Mesendoderm (in vitro differentiated cells): Measurements from ENCODE around the gene SWT1.

Source experiments
- DNase-seq: peaks from one replicate; pipeline ENCODE4 v3.0.0; 2013
- H2AK5ac ChIP-seq: 2 replicates; pipeline ENCODE4 v1.6.1; 2013; ENCODE audit warnings: low read length, inconsistent platforms
- H2BK120ac ChIP-seq: 2 replicates; pipeline ENCODE4 v1.6.1; 2013; ENCODE audit warnings: low read depth, mild to moderate bottlenecking, low read length, moderate library complexity, mixed read lengths
- H2BK15ac ChIP-seq: replicated peaks from 2 replicates; pipeline ENCODE4 v1.6.1; 2013; ENCODE audit warnings: low read depth, mild to moderate bottlenecking, moderate library complexity
- H2BK5ac ChIP-seq: 2 replicates; pipeline ENCODE4 v1.6.1; 2013; ENCODE audit warnings: low read length, inconsistent platforms
- H3K18ac ChIP-seq: 2 replicates; pipeline ENCODE4 v1.6.1; 2013; ENCODE audit warnings: mild to moderate bottlenecking, low read length, mixed read lengths
- H3K23ac ChIP-seq: one replicate; pipeline ENCODE4 v1.6.1; 2013; ENCODE audit warnings: low read length
- H3K27ac ChIP-seq: 2 replicates; pipeline ENCODE4 v1.5.1; 2013; ENCODE audit warnings: low read depth, mild to moderate bottlenecking, inconsistent platforms, low read length, moderate library complexity
- H3K27me3 ChIP-seq: 2 replicates; pipeline ENCODE4 v1.6.1; 2013; ENCODE audit warnings: low read length, control low read depth, mild to moderate bottlenecking, inconsistent platforms; ENCODE audit not compliant: insufficient read depth, poor library complexity
- H3K36me3 ChIP-seq: 2 replicates; pipeline ENCODE4 v1.6.1; 2013; ENCODE audit warnings: low read length, inconsistent platforms; ENCODE audit not compliant: control insufficient read depth, insufficient read depth
- H3K4ac ChIP-seq: one replicate; pipeline ENCODE4 v1.6.1; 2013; ENCODE audit warnings: low read depth, mild to moderate bottlenecking, low read length, moderate library complexity
- H3K4me1 ChIP-seq: 2 replicates; pipeline ENCODE4 v1.6.1; 2013; ENCODE audit warnings: low read depth, low read length, inconsistent platforms; ENCODE audit not compliant: control insufficient read depth
- H3K4me2 ChIP-seq: 2 replicates; pipeline ENCODE4 v1.6.1; 2013; ENCODE audit warnings: low read length
- H3K4me3 ChIP-seq: 2 replicates; pipeline ENCODE4 v1.5.1; 2013; ENCODE audit warnings: mild to moderate bottlenecking, low read length
- H3K56ac ChIP-seq: one replicate; pipeline ENCODE4 v1.6.1; 2013; ENCODE audit warnings: low read length
- H3K79me1 ChIP-seq: 2 replicates; pipeline ENCODE4 v1.6.1; 2013; ENCODE audit warnings: low read length, inconsistent platforms
- H3K79me2 ChIP-seq: 2 replicates; pipeline ENCODE4 v1.6.1; 2013; ENCODE audit warnings: mild to moderate bottlenecking, low read length; ENCODE audit not compliant: control insufficient read depth, insufficient read depth
- H3K9ac ChIP-seq: 2 replicates; pipeline ENCODE4 v1.6.1; 2013; ENCODE audit warnings: low read length, inconsistent platforms
- H4K5ac ChIP-seq: one replicate; pipeline ENCODE4 v1.6.1; 2013; ENCODE audit warnings: low read length
- H4K8ac ChIP-seq: one replicate; pipeline ENCODE4 v1.6.1; 2013; ENCODE audit warnings: low read depth, mild to moderate bottlenecking, control low read depth, low read length, moderate library complexity
- WGBS: extraction: QIAGEN DNeasy Blood & Tissue Kit; methylation state at CpG from one replicate; pipeline ENCODE4 v1.1.7; 2013; ENCODE audit warnings: low lambda C conversion rate, missing lambda C conversion rate; ENCODE audit not compliant: insufficient coverage; ENCODE audit errors: extremely low coverage; 5-methylcytosine and 5-hydroxymethylcytosine counted together

SWT1 gene

GRCh38 chr1:185213091-185213490, 56.1 kb downstream of the SWT1 start:
- no peak overlapping the region for H2BK120ac ChIP-seq
- no peak overlapping the region for H4K5ac ChIP-seq
- no peaks in the 10 kb centered on the region for H3K36me3 ChIP-seq
- H4K8ac ChIP-seq: no peak overlapping the region
- H2BK5ac ChIP-seq: no peak overlapping the region
- no peak for DNase-seq
- no peak overlapping the region for H3K9ac ChIP-seq
- no peak overlapping the region for H3K23ac ChIP-seq
- no peak overlapping the region for H2BK15ac ChIP-seq
- no peak overlapping the region for H3K56ac ChIP-seq
- no peak overlapping the region for H3K18ac ChIP-seq
- WGBS: no CpG with 5 or more reads among the region's 1 CpG
- H3K4me2 ChIP-seq: no peak overlapping the region
- no peak overlapping the region for H3K4me3 ChIP-seq
- no peaks in the 10 kb centered on the region for H3K4me1 ChIP-seq
- H3K27ac ChIP-seq: no peak overlapping the region
- H3K79me1 ChIP-seq: no peaks in the 10 kb centered on the region
- no peaks in the 10 kb centered on the region for H3K27me3 ChIP-seq
- no peak overlapping the region for H3K4ac ChIP-seq
- H2AK5ac ChIP-seq: no peak overlapping the region
- H3K79me2 ChIP-seq: no peaks in the 10 kb centered on the region

GRCh38 chr1:185215911-185216310, 58.9 kb downstream of the SWT1 start:
- no peak overlapping the region for H3K4me3 ChIP-seq
- no CpG with 5 or more reads among the region's 1 CpG for WGBS
- no peak for DNase-seq
- H3K79me1 ChIP-seq: no peaks in the 10 kb centered on the region
- no peak overlapping the region for H2AK5ac ChIP-seq
- no peaks in the 10 kb centered on the region for H3K79me2 ChIP-seq
- no peak overlapping the region for H3K4me2 ChIP-seq
- H3K27me3 ChIP-seq: no peaks in the 10 kb centered on the region
- no peak overlapping the region for H3K18ac ChIP-seq
- no peak overlapping the region for H3K56ac ChIP-seq
- no peak overlapping the region for H4K8ac ChIP-seq
- no peak overlapping the region for H2BK120ac ChIP-seq
- H3K4me1 ChIP-seq: no peaks in the 10 kb centered on the region
- no peak overlapping the region for H3K27ac ChIP-seq
- H3K23ac ChIP-seq: no peak overlapping the region
- no peak overlapping the region for H2BK5ac ChIP-seq
- H3K4ac ChIP-seq: no peak overlapping the region
- H3K36me3 ChIP-seq: no peaks in the 10 kb centered on the region
- H2BK15ac ChIP-seq: no peak overlapping the region
- no peak overlapping the region for H3K9ac ChIP-seq
- no peak overlapping the region for H4K5ac ChIP-seq

- no peak for DNase-seq
- H3K23ac ChIP-seq: no peak overlapping the region
- no peak overlapping the region for H4K5ac ChIP-seq
- H2BK15ac ChIP-seq: no peak overlapping the region
- no peak overlapping the region for H3K9ac ChIP-seq
- H3K56ac ChIP-seq: no peak overlapping the region
- no peak overlapping the region for H3K27ac ChIP-seq
- no peaks in the 10 kb centered on the region for H3K27me3 ChIP-seq
- no peaks in the 10 kb centered on the region for H3K4me1 ChIP-seq
- H2BK120ac ChIP-seq: no peak overlapping the region
- no peak overlapping the region for H3K18ac ChIP-seq
- no CpG with 5 or more reads among the region's 1 CpG for WGBS
- H3K4me3 ChIP-seq: no peak overlapping the region
- no peak overlapping the region for H2AK5ac ChIP-seq
- no peaks in the 10 kb centered on the region for H3K79me1 ChIP-seq
- H4K8ac ChIP-seq: no peak overlapping the region
- H2BK5ac ChIP-seq: no peak overlapping the region
- no peaks in the 10 kb centered on the region for H3K79me2 ChIP-seq
- H3K4me2 ChIP-seq: no peak overlapping the region
- no peaks in the 10 kb centered on the region for H3K36me3 ChIP-seq
- no peak overlapping the region for H3K4ac ChIP-seq
Observed at GRCh38 chr1:185224132-185224531, 67.2 kb downstream of the SWT1 start.

GRCh38 chr1:185227161-185227560, 70.2 kb downstream of the SWT1 start:
- WGBS: no CpG with 5 or more reads among the region's 4 CpGs
- no peak overlapping the region for H2AK5ac ChIP-seq
- no peak overlapping the region for H2BK15ac ChIP-seq
- no peak overlapping the region for H3K23ac ChIP-seq
- H2BK120ac ChIP-seq: no peak overlapping the region
- H3K4ac ChIP-seq: no peak overlapping the region
- no peak overlapping the region for H3K18ac ChIP-seq
- no peak overlapping the region for H4K5ac ChIP-seq
- no peak overlapping the region for H3K56ac ChIP-seq
- H3K4me3 ChIP-seq: no peak overlapping the region
- H3K79me2 ChIP-seq: no peaks in the 10 kb centered on the region
- no peak overlapping the region for H3K9ac ChIP-seq
- H3K27me3 ChIP-seq: no peaks in the 10 kb centered on the region
- DNase-seq: no peak
- H3K36me3 ChIP-seq: no peaks in the 10 kb centered on the region
- no peak overlapping the region for H3K4me2 ChIP-seq
- no peaks in the 10 kb centered on the region for H3K79me1 ChIP-seq
- no peaks in the 10 kb centered on the region for H3K4me1 ChIP-seq
- no peak overlapping the region for H4K8ac ChIP-seq
- no peak overlapping the region for H2BK5ac ChIP-seq
- H3K27ac ChIP-seq: no peak overlapping the region

GRCh38 chr1:185228979-185229378, 72.0 kb downstream of the SWT1 start:
- no peak overlapping the region for H3K4ac ChIP-seq
- no peak overlapping the region for H3K56ac ChIP-seq
- H4K8ac ChIP-seq: no peak overlapping the region
- H2BK15ac ChIP-seq: no peak overlapping the region
- no peak overlapping the region for H2AK5ac ChIP-seq
- no peak overlapping the region for H3K23ac ChIP-seq
- no CpG with 5 or more reads among the region's 4 CpGs for WGBS
- H3K9ac ChIP-seq: no peak overlapping the region
- no peaks in the 10 kb centered on the region for H3K4me1 ChIP-seq
- H4K5ac ChIP-seq: no peak overlapping the region
- no peak overlapping the region for H3K27ac ChIP-seq
- no peak for DNase-seq
- no peak overlapping the region for H2BK5ac ChIP-seq
- no peak overlapping the region for H3K4me2 ChIP-seq
- H2BK120ac ChIP-seq: no peak overlapping the region
- H3K27me3 ChIP-seq: no peaks in the 10 kb centered on the region
- H3K4me3 ChIP-seq: no peak overlapping the region
- no peak overlapping the region for H3K18ac ChIP-seq
- H3K79me2 ChIP-seq: no peaks in the 10 kb centered on the region
- no peaks in the 10 kb centered on the region for H3K36me3 ChIP-seq
- H3K79me1 ChIP-seq: no peaks in the 10 kb centered on the region

- Histone ChIP-seq H2BK120ac (no peak overlapping the region), H3K9ac (no peak overlapping the region), H3K79me1 (no peaks in the 10 kb centered on the region), H3K18ac (no peak overlapping the region), H4K5ac (no peak overlapping the region), H3K4ac (no peak overlapping the region), H3K27ac (no peak overlapping the region), H3K56ac (no peak overlapping the region), H4K8ac (no peak overlapping the region), H3K4me1 (no peaks in the 10 kb centered on the region), H3K4me2 (no peak overlapping the region), H3K23ac (no peak overlapping the region), H3K27me3 (no peaks in the 10 kb centered on the region), H3K36me3 (no peaks in the 10 kb centered on the region), H2BK5ac (no peak overlapping the region), H3K79me2 (no peaks in the 10 kb centered on the region), H3K4me3 (no peak overlapping the region), H2BK15ac (no peak overlapping the region), H2AK5ac (no peak overlapping the region)
- WGBS: no CpG with 5 or more reads among the region's 2 CpGs
- DNase-seq: no peak
Observed at GRCh38 chr1:185229981-185230380, 73.0 kb downstream of the SWT1 start.
